ENCODE measurements around the gene AIMP1. TPM values are rescaled to one million over a fixed set of nuclear protein-coding genes. Genes with fewer than 3 reads are reported as not detected.

The AIMP1 gene
- total and polyA plus RNA-seq, 10 of the 15 experiments (the other 5 are each of a cell fraction or from before 2014, with no cell fraction given) = 18.6 to 131 (median 56.5) TPM

- TF ChIP-seq BCL3 (IDR thresholded peaks at IDR 0.05; ENCODE audit: borderline replicate concordance, insufficient read depth, low read depth, low read length, poor library complexity, severe bottlenecking) (no peak), SKIL (IDR thresholded peaks at IDR 0.05; ENCODE audit: low read depth, poor library complexity, severe bottlenecking) (no peak), POLR2AphosphoS2 (IDR thresholded peaks at IDR 0.05; ENCODE audit: low read depth, low read length) (no peak), ZSCAN29 (IDR thresholded peaks at IDR 0.05) (no peak)
Observed at GRCh38 chr4:106343865-106344646, 27.7 kb downstream of the AIMP1 start (continued).

- H3K4me1 ChIP-seq (ENCODE audit: control insufficient read depth, insufficient read depth, low read length) = no peaks in the 10 kb centered on the region
- ChIA-PET RAD21 (ENCODE audit: unreplicated experiment) (no interaction called here), POLR2A (no interaction called here), SMC1A (ENCODE audit: uncharacterized antibody, unreplicated experiment) (interaction anchor here (0.8 to 3.4 kb wide), 4 partner anchors 11 to 21 kb away, joined by 3 to 12 read pairs (median 6); no protein-coding TSS in a partner anchor), CTCF (interaction anchor here (1.0 to 1.5 kb wide), 2 partner anchors 78 to 95 kb away, joined by 3 to 4 read pairs; no protein-coding TSS in a partner anchor)
- no peaks in the 10 kb centered on the region for H3K27me3 ChIP-seq (replicated peaks in 1 of 2; ENCODE audit: control insufficient read depth in 2 of 2, insufficient read depth in 2 of 2, low read length in 1 of 2)
- no peak overlapping the region for H3K27ac ChIP-seq (ENCODE audit: control insufficient read depth, insufficient read depth)
- no peak overlapping the region for H3K4me2 ChIP-seq (ENCODE audit: control insufficient read depth, insufficient read depth)
- no peak overlapping the region for H3K4me3 ChIP-seq
- H3K79me2 ChIP-seq (ENCODE audit: control insufficient read depth, insufficient read depth, low read length) = peaks cover 5% of the 10 kb centered on the region
- H2AFZ ChIP-seq (ENCODE audit: control insufficient read depth, low read depth, low read length) = no peak overlapping the region
- H3K9ac ChIP-seq (ENCODE audit: control insufficient read depth, insufficient read depth, low read length) = no peak overlapping the region
- peaks cover 0 to 18% of the 10 kb centered on the region in 2 experiments; a peak in 1 of 4 replicates for H3K36me3 ChIP-seq (ENCODE audit: control insufficient read depth in 2 of 2, insufficient read depth in 2 of 2, low read length in 1 of 2)
- DNase-seq (ENCODE audit: low read depth, low spot score) (no peak), FAIRE-seq (no peak), ATAC-seq (no peak)
- in situ Hi-C loops (cut with MboI) = no loop called here
- 100% methylated on average over 1 of the region's 1 CpG for WGBS (ENCODE audit: insufficient coverage, insufficient replicate concordance, low lambda C conversion rate, missing lambda C conversion rate)
- no TSS peak for BruUV-seq (replicated peaks)
- intact Hi-C loops (cut with micrococcal nuclease; ENCODE audit: unreplicated experiment) = no loop called here
- H4K20me1 ChIP-seq (ENCODE audit: control insufficient read depth, insufficient read depth) = no peaks in the 10 kb centered on the region
- peaks cover 2% of the 10 kb centered on the region; the same call in 2 of the 3 replicates for H3K9me3 ChIP-seq (replicated peaks; ENCODE audit: control insufficient read depth, insufficient read depth, low read length)
- TF ChIP-seq BRCA1 (IDR thresholded peaks at IDR 0.05; ENCODE audit: low read depth, low read length) = no peak
- no peak for TF ChIP-seq TCF7 (IDR thresholded peaks at IDR 0.05; ENCODE audit: borderline replicate concordance)
- no peak for TF ChIP-seq ZNF24 (IDR thresholded peaks at IDR 0.05)
- no peak for TF ChIP-seq RELA (IDR thresholded peaks at IDR 0.05; ENCODE audit: borderline replicate concordance, partially characterized antibody)
- TF ChIP-seq BHLHE40 (IDR thresholded peaks at IDR 0.05; ENCODE audit: borderline replicate concordance in 1 of 2, low read depth in 2 of 2, low read length in 1 of 2) = no peak
- TF ChIP-seq MTA2 (IDR thresholded peaks at IDR 0.05; ENCODE audit: low read depth) = no peak
- no peak for TF ChIP-seq HDAC2 (IDR thresholded peaks at IDR 0.05)
- TF ChIP-seq ELK1 (IDR thresholded peaks at IDR 0.05; ENCODE audit: low read depth, low read length) = no peak
- no peak for TF ChIP-seq STAT3 (IDR thresholded peaks at IDR 0.05; ENCODE audit: low read depth, low read length)
- TF ChIP-seq MLLT1 (IDR thresholded peaks at IDR 0.05) = no peak
Observed at GRCh38 chr4:106344647-106344970, 28.3 kb downstream of the AIMP1 start.
